HCEC 1CT (cell line): ENCODE data around the gene YIPF2.
"Not testable (repeated sequence)": the region's sequence is repeated elsewhere in the genome, so short reads cannot be mapped to it uniquely, and the experiment has no call there.

Experiments
- DNase-seq: peaks from one replicate; pipeline ENCODE4 v3.0.0-alpha.2; 2017

YIPF2 gene

GRCh38 chr19:10928563-10929401 lies at the start of gene YIPF2, which contains the start of gene TIMM29:
YIPF2 (minus strand) TSS chr19:10928639; CDS start chr19:10928410, 229 bp downstream.
TIMM29 (plus strand) TSS chr19:10928811; CDS start chr19:10928823, 12 bp downstream.
- DNase-seq: peak; percentile 97

- DNase-seq: no peak
Measured at GRCh38 chr19:10977742-10978092, 49.3 kb upstream of the YIPF2 start.

- no peak for DNase-seq
Measured at GRCh38 chr19:10976131-10976892, 47.9 kb upstream of the YIPF2 start.

- DNase-seq: peak; percentile 52
Measured at GRCh38 chr19:10975374-10976130, 47.1 kb upstream of the YIPF2 start.

GRCh38 chr19:10971107-10971726 lies 42.8 kb upstream of the YIPF2 start:
- no peak for DNase-seq

- no peak for DNase-seq
Measured at GRCh38 chr19:10968527-10969135, 40.2 kb upstream of the YIPF2 start.

GRCh38 chr19:10966809-10967208 lies 38.4 kb upstream of the YIPF2 start:
- no peak for DNase-seq

GRCh38 chr19:10965398-10965797 lies 37.0 kb upstream of the YIPF2 start:
- no peak for DNase-seq

- no peak for DNase-seq
Measured at GRCh38 chr19:10964903-10965302, 36.5 kb upstream of the YIPF2 start.

GRCh38 chr19:10963865-10964264 lies 35.4 kb upstream of the YIPF2 start:
- no peak for DNase-seq

GRCh38 chr19:10962863-10963262 lies 34.4 kb upstream of the YIPF2 start:
- DNase-seq: no peak

GRCh38 chr19:10961073-10961860 lies 32.8 kb upstream of the YIPF2 start:
- peak; percentile 21 for DNase-seq

GRCh38 chr19:10960314-10961072 lies 32.1 kb upstream of the YIPF2 start, which contains the start of gene SMARCA4:
SMARCA4 (plus strand) TSS chr19:10961030; CDS start chr19:10984152, 23,122 bp downstream.
- peak; percentile 97 for DNase-seq

- DNase-seq: not testable (repeated sequence)
Measured at GRCh38 chr19:10959277-10959968, 31.0 kb upstream of the YIPF2 start.

GRCh38 chr19:10952809-10953208 lies 24.4 kb upstream of the YIPF2 start:
- no peak for DNase-seq

- DNase-seq: no peak
Measured at GRCh38 chr19:10946958-10947657, 18.7 kb upstream of the YIPF2 start.

- DNase-seq: no peak
Measured at GRCh38 chr19:10945264-10945663, 16.8 kb upstream of the YIPF2 start.

GRCh38 chr19:10943412-10943811 lies 15.0 kb upstream of the YIPF2 start:
- not testable (repeated sequence) for DNase-seq

- DNase-seq: not testable (repeated sequence)
Measured at GRCh38 chr19:10941649-10942048, 13.2 kb upstream of the YIPF2 start.
